ENCODE measurements around the gene MAMDC4. TPM values are rescaled to one million over a fixed set of nuclear protein-coding genes. Genes with fewer than 3 reads are reported as not detected.
"Not testable (repeated sequence)": the region's sequence is repeated elsewhere in the genome, so short reads cannot be mapped to it uniquely, and the experiment has no call there.

The MAMDC4 gene
- total and polyA plus RNA-seq, 8 donors, result 1.1 to 317 (median 4.5) TPM

- intact Hi-C loops (cut with DNase I; ENCODE audit: low total_unique reads), result no loop called here
- no peaks in the 10 kb centered on the region for H3K9me3 ChIP-seq
- H3K4me3 ChIP-seq, result peak overlapping the region in 3 of 4 donors; percentile 22 to 35 (median 28)
- 32 to 50% (median 39%) methylated on average over 15 to 19 of the region's 19 CpGs for WGBS, 5 donors
- H3K27ac ChIP-seq, result peak overlapping the region; percentile 34 to 74 (median 66)
- H3K4me1 ChIP-seq, result peaks cover 21 to 45% (median 32%) of the 10 kb centered on the region in 4 donors
- no peaks in the 10 kb centered on the region for H3K36me3 ChIP-seq
- TF ChIP-seq CTCF (IDR thresholded peaks at IDR 0.05) (no peak), EP300 (IDR thresholded peaks at IDR 0.05) (no peak), POLR2A (IDR thresholded peaks at IDR 0.05) (no peak), POLR2AphosphoS5 (IDR thresholded peaks at IDR 0.05) (peak in 2 of 3 donors; percentile 10 to 70)
- H3K27me3 ChIP-seq, result no peaks in the 10 kb centered on the region
- peak; percentile 77 to 88 for DNase-seq
These were observed 30.2 kb downstream of the MAMDC4 start for GRCh38 chr9:136882109-136882946.

- H3K27me3 ChIP-seq; DNase-seq; intact Hi-C loops (cut with DNase I; ENCODE audit: low total_unique reads); H3K9me3 ChIP-seq; H3K4me3 ChIP-seq; H3K36me3 ChIP-seq: not testable (repeated sequence)
- Histone ChIP-seq H3K27ac (peak overlapping the region in 3 of 5 donors; percentile 66 to 74 (median 69)), H3K4me1 (peaks cover 21 to 51% (median 37%) of the 10 kb centered on the region in 4 donors)
- WGBS, 5 donors, result 72 to 83% (median 82%) methylated on average over 9 of the region's 9 CpGs
These were observed 30.8 kb downstream of the MAMDC4 start for GRCh38 chr9:136882947-136883283.

GRCh38 chr9:136883670-136884069 is 31.5 kb downstream of the MAMDC4 start:
- H3K4me1 ChIP-seq, result peaks cover 21 to 59% (median 44%) of the 10 kb centered on the region in 4 donors
- 87 to 91% (median 89%) methylated on average over 10 of the region's 10 CpGs for WGBS, 5 donors
- H3K9me3 ChIP-seq; H3K36me3 ChIP-seq; H3K4me3 ChIP-seq; intact Hi-C loops (cut with DNase I; ENCODE audit: low total_unique reads); H3K27me3 ChIP-seq; DNase-seq; H3K27ac ChIP-seq: not testable (repeated sequence)

GRCh38 chr9:136885950-136886578 is 33.9 kb downstream of the MAMDC4 start, which contains the start of gene TRAF2:
TSS of gene TRAF2 (plus strand) at chr9:136886516. CDS start at chr9:136898741, 12,225 bp downstream.
- TF ChIP-seq EP300 (IDR thresholded peaks at IDR 0.05), result no peak
- TF ChIP-seq POLR2A (IDR thresholded peaks at IDR 0.05), result no peak
- no peak for TF ChIP-seq CTCF (IDR thresholded peaks at IDR 0.05)
- TF ChIP-seq POLR2AphosphoS5 (IDR thresholded peaks at IDR 0.05), result peak in 2 of 3 donors; percentile 74 to 82
- Histone ChIP-seq H3K36me3 (peaks cover 0 to 11% (median 10%) of the 10 kb centered on the region in 4 donors), H3K4me3 (peak within 1 kb of the TSS; percentile 82 to 98 (median 94)), H3K4me1 (peaks cover 21 to 61% (median 45%) of the 10 kb centered on the region in 4 donors), H3K27me3 (no peaks in the 10 kb centered on the region), H3K27ac (peak within 1 kb of the TSS; percentile 42 to 97 (median 89)), H3K9me3 (no peaks in the 10 kb centered on the region)
- intact Hi-C loops (cut with DNase I; ENCODE audit: low total_unique reads), result no loop called here
- 0 to 1% (median 0%) methylated on average over 10 to 88 of the region's 88 CpGs for WGBS, 5 donors
- peak; percentile 99 for DNase-seq
